ENCODE data around the gene FAM98C.

Gene FAM98C

DNA sequence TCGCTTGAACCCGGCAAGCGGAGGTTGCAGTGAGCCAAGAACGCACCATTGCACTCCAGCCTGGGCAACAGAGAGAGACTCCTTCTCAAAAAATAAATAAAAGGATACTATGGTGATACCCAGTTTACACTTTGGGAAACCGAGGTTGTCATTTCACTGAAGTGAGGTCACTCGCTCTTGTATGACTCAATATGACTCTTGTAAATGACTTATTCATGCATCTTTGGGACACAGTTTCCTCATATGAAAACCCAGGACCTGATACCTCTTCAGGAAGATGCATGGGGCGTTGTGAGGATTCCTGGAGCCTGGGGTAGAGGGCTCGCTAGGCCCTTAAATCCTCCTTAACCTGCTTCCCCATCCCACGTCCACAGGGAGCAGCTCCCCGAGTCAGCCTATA, 24.0 kb upstream of the FAM98C start:
- no peak for DNase-seq

GRCh38 chr19:38381138-38381537, 21.8 kb upstream of the FAM98C start:
- DNase-seq, result no peak

DNA sequence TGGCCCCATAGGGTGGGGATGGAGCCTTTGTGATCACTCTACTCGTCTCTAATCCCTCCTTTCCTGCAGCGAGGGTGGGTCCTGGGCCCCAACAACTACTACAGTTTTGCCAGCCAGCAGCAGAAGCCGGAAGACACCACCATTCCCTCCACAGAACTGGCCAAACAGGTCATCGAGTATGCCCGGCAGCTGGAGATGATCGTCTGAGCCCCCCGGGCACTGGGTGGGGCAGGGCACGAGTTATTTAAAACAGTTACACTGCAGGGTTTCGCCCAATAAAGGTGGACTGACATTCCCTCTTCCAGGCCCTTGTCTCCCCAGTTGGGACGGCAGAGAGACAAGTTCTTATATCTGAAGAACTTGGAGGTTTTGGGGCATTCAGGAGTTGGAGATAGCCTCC, 19.7 kb upstream of the FAM98C start:
- DNase-seq, result no peak

DNA sequence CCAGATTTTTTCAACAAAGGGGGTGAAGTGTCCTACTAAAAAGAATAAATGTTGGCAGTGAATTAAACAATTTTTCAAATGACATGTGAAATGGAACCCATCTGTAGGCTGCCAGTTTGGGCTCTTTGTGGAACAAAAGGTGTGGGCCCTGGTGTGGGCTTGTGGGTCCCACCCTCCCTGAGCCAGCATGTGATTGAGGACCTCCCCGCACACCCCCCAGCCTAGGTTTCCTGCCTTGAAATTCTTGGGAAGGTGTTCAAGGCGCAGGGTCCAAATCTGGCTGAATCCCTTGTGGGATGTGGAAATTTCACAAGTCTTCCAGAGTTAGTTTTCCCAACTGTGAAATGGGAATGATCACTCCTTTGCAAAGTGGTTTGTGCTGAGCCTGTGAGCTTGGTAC, 19.1 kb upstream of the FAM98C start:
- no peak for DNase-seq

DNA sequence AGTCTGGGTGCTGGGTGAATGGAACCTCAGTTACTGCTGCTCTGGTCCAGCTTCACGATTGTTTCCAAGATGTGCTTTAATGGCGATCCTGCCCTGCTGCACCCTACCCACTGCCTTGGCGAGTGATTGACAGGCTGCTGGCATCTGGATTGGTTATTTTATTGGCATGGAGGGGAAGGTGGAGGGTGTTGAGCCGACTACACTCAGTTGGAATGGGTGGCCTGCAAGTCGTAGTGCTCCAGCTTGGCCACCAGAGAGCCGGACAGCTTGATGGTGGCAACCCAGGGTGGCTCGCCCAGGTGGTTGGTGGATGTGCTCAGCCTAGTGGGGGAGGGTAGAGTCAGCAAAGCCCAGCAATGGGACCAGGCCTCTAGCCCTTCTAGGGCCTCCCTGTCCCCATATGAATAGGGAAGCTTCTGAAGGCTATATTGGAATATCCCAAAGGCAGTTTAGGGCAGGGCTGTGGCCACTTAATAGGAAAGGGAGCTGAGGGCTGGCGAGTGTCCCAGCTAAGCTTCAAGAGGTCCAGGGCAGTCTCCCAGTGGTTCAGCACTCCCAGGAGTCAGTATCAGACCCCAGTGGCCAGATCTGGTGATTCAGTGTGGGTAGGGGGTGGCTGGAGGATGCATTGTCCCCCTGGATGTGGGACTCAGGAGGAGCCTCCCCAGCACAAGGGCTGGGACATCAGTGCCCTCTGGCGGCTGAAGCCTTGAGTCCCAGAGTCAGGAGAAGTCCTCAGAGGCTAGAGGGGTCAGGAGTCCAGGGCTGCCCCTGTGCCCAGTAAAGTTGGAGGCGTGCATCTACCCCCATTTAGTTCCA, 18.5 kb upstream of the FAM98C start:
- DNase-seq, result no peak

DNA sequence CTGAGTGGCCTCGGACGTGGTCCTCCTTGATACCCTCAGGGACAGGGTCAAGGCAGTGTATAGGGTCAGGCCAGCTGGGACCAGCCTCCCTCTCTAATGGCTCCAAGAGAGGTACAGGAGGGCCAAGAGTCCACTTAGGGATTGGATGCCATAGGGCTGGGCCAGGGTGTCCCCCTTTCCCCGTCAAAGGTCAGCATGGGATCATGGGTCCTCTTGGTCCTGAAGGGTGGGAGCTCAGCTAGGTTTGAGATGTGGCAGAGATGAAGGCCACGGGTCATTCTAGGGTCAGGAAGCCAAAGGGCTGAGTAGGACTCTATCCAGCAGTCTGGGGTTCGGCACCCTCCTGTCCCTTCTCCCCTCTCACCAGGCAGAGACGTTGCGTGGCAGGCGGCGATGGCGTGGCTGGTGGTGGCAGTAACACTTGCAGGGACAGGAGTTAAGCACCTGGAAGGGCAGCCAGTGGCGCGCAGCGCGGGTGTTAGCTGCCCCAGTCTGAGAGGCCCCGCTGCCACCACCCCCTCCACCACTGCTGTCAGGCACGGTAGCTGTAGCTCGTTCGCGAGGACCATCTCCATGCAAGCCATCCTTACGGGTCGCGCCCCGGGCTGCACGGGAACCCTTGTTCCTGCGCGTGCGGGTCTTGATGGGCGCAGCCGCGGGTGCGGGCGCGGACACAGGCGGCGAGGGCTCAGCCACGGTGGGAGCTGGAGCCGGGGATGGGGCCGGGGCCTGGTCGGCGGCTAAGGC, 17.7 kb upstream of the FAM98C start:
- DNase-seq, result no peak

DNA sequence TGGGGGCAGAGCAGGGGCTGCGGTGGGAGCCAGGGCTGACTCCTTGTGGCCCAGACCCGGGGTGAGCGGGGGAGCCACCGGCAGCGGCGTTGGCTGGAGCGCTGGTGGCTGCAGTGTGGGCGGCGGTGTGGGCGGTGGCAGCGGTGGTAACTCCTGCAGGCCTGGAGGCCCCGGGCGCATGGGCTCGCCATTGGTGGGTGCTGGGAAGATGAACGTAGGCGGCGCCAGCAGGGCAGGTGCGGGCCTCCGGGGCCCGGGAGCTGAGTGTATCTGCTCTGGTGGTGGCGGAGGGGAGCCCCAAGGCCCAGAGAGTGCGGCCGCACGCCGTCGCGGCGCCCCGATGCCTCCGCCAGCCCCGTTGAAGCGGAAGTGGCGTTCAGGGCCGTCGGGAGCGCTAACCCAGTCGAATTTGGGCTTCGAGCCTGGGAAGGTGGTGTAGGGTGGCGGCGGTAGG, 17.1 kb upstream of the FAM98C start:
- no peak for DNase-seq

- DNase-seq, result no peak
Observed at GRCh38 chr19:38386300-38386970, 16.5 kb upstream of the FAM98C start.

DNA sequence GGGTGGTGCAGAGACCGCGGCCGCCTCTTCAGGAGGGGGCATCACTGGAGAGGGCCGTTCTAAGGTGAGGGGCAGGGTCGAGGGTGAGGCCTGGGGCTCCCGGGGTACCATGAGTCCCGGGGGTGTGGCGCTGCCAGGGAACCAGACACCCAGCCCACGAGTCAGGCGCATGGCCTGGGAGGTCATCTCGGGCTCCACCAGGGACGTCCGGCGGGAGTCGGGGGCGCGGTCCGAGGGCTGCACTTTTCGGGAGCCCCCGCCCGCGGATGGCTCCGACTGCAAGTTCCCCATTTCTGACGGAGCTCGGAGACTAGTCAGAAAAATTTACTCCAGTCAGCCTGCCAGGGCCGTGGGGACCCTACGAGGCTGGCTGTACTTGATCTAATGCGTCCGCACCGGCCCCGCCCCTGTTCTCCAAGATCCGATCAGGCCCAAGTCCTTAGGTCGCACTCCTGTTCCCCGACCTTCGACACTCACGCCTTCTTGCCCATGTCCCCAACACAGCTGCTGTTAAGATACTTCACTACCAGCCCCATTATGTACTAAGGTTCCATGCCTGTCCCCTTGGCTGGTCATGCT, 15.8 kb upstream of the FAM98C start:
- DNase-seq, result no peak

DNA sequence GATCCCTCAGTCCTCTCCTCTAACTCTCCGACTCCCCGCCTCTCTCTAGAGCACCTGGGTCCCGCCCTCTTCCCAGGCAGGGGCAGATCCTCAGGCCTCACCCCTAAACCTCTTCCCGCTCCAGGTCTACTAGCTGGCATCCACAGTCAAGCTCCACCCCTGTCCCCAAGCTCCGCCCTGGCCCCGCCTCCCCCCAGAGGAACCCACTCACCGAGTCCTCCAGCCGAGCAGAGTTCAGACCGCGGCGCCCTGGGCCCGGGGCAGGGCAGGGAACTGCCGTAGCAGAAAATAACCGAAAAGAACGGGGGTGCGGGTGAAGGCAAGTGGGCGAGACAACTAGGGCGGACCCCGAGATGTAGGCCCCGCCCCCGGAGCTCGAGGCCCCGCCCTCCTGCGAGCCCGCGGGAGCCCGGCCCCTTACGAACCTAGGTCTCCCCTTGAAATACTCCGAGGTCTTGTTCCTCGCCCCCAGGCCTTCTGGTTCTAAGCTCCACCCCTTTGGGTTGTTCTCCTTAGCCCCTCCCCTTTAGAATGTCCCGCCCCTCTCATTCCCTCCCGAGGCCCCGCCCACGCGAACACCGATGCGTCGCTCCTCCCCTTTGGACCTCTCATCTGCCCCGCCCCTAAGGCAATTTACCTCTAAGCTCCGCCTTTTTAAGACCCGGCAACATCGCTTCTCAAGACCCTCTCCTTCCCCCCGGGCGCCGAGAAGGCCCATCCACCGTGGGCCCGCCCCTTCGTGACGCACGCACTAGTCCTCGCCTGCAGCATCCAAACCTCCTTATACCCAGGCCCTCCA, 15.1 kb upstream of the FAM98C start, which contains the start of gene GGN:
Gene GGN, minus strand, starts transcription at position 485 of the 799 bp plus-strand sequence. CDS start 773 bp downstream, outside the sequence.
- peak; percentile 73 for DNase-seq

GRCh38 chr19:38388349-38389100, 14.4 kb upstream of the FAM98C start, which contains the start of gene SPRED3:
SPRED3 (plus strand) TSS chr19:38388697; CDS start chr19:38390303, 1,606 bp downstream.
- DNase-seq, result no peak

DNA sequence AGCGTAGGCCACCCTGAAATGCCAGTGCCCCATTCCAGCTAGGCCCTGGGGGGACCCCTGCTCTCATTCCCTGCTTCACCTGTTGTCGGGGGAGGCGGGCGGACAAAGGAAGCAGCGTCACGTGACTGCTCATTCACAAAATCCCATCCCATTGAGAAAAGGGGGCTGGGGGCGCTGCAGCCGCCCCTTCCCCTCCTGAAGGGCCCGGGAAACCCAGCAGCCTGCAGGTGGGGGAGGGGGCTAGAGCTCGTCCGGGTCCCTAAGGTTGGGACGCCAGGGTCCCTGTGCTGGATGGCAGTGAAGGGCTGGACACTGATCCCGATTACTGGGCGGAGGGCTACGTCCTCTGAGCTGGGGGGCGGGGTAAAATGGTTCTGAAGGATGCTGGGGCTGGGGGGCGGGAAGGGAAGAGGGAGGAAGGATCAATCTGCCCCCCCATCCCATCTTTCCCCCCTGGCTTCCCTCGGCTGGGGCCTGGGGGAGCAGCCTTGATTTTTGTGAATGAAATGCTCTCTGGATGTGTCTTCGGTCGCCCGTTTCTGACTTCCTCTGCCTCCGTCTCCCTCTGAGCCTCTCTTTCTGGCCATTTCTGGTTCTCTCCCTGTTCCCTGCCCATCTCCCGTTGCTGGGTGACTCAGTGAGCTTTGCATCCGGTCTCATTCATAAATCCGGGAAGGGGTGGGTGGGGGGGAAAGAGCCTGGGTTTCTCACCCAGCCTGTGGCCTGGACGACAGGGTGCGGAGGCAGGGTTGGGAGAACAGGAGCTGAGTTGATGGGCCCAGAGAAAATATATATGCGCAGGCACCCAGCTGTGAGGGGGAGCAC, 13.6 kb upstream of the FAM98C start:
- peak; percentile 2 for DNase-seq

DNA sequence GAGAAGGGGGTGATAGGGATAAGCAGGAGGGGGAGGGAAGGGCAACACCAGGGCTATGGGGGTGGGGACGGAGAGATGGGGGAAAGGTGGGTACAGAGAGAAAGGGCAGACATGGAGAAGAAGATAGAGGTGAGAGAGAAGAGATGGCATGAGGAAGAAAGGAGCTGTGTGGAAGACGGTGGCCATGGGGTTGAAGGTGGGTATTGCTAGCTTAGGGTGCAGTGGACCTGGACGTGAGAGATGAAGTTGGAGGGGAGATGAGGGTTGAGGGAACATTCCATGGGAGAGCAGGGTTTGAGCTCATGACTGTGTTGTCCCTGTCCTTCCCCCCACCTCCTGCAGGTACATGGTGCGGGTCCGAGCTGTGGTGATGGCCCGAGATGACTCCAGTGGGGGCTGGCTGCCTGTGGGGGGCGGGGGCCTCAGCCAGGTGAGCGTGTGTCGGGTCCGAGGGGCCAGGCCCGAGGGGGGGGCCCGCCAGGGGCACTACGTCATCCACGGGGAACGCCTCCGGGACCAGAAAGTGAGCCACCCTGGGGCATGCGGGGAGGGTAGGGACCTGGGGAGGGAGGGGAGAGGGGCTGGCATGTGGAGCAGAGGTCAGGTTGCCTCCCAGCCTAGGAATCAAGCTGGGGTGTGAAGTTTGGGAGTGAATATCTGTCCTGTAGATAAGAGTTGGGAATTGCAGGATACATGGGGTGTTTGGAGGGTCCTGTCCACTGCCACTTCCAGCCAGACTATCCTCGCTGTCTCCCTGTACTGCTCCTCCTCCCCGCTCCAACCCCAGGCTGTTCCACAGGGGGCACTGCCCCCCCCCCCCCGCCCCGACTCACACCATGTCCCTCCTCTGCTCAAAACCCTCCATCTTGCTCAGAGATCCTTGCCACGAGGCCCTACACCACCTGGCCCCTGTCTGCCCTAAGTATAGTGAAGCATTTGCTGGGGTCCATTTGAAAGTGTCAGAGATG, 12.7 kb upstream of the FAM98C start:
- DNase-seq, result no peak

DNA sequence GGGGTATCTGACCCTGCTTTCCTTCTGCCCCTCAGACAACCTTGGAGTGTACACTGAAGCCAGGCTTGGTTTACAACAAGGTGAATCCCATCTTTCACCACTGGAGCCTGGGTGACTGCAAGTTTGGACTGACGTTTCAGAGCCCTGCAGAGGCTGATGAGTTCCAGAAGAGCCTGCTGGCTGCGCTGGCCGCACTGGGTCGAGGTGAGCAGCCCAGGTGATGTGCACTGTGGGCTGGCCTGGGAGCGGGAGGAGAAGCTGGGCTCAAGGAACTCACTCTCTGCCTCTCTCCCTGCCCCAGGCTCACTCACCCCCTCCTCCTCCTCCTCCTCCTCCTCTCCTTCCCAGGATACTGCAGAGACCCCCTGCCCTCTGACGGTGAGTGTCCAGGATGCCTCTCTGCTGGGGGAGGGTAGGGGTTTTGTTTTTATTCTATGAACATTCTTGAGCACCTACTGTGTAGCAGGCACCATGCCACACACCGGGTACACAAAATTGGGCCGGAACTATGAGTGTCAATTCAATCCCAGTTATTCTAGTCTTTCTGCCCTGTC, 10.9 kb upstream of the FAM98C start:
- DNase-seq, result no peak

DNA sequence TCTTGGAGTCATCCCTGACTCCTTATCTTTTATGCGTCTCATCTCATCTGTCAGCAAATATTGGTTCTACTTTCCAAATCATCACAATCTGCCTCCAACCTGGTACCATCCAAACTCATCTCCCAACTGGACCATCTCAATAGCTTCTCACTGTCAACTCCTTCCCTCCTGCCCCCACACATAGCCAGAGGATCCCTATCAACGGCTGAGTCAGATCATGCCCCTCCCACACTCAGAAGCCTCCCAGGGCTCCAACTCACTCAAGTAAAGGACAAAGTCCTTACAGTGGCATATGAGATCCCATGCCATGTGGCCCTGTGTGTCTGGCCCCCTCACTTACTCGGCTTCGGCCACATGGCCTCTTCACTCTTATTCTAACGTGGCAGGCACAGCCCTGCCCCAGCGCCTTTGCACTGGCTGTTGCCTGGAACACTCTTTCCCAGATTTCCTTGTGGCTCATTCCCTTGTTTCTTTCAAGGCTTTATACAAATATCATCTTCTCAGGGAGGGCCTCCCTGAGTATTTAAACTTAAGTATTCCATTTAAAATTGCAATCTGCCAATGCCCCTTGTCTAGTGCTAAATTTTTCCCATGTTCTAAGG, 10.1 kb upstream of the FAM98C start:
- no peak for DNase-seq

- DNase-seq, result no peak
Observed at GRCh38 chr19:38394488-38394887, 8.4 kb upstream of the FAM98C start.

DNA sequence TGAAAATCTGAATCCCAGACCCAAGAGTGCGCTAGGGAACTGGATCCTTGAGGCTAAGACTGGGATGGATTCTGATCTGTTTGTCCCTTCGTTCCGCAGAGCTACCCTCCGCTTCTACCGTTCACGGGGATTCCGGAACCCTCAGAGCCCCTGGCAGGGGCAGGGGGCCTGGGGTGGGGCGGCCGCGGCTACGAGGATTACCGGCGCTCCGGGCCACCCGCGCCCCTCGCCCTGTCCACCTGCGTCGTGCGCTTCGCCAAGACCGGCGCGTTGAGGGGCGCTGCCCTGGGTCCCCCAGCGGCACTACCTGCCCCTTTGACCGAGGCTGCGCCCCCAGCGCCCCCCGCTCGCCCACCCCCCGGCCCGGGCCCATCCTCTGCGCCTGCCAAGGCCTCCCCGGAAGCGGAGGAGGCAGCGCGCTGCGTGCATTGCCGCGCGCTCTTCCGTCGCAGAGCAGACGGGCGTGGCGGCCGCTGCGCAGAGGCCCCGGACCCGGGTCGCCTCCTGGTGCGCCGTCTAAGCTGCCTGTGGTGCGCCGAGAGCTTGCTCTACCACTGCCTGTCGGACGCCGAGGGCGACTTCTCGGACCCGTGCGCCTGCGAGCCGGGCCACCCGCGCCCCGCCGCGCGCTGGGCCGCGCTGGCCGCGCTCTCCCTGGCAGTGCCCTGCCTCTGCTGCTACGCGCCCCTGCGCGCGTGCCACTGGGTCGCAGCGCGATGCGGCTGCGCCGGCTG, 7.3 kb upstream of the FAM98C start:
- DNase-seq, result no peak

DNA sequence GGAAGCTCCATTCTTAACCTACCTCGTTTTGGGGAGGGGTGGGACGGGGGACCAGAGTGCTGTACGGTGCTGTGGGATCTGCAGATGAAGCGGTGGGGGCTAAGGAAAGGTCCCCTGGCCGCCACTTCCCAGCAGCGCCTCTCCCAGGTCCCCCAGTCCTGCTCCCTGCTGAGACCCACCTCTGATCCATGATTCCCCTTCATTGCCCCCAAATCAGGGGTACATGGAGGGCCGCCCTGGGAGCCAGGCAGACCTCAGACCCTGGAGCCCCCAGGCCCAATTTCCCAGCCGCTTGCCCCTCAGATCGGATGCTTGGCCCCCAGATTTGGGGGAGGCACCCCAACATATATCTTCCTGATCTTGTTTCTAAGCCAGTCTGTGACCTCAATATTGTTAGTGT, 3.8 kb upstream of the FAM98C start:
- DNase-seq, result no peak
